Endothelial cell of umbilical vein (primary cell): ENCODE results near the gene RAB18. TPM values are rescaled to one million over a fixed set of nuclear protein-coding genes. Genes with fewer than 3 reads are reported as not detected.

Experiments
- BruUV-seq: library from RNA; stranded (reverse); fragments of 400-500 nt; replicated peaks from 2 replicates; lab custom pipeline; 2021; lab: Mats Ljungman, UMichigan
- CTCF ChIA-PET: fragments of 300-600, 350-600 bp; sonication (Branson Sonifier 250); formaldehyde crosslinking; loops from one replicate; lab custom pipeline; 2021; ENCODE audit warnings: antibody characterized with exemption, inconsistent platforms; lab: Charles Lee
- POLR2A ChIA-PET: fragments of 300-600, 350-600 bp; sonication (Branson Sonifier 250); formaldehyde crosslinking; loops from one replicate; lab custom pipeline; 2021; ENCODE audit warnings: antibody characterized with exemption, inconsistent platforms; lab: Charles Lee
- DNase-seq: peaks from one replicate; pipeline ENCODE4 v3.0.0-alpha.2; 2011; ENCODE audit warnings: low read depth, low spot score
- FAIRE-seq: peaks from 2 replicates; lab custom pipeline; 2011; peaks lifted over from hg19 to GRCh38; lab: Jason Lieb, UNC
- H2AFZ ChIP-seq: 2 replicates; pipeline ENCODE4 v1.6.0; 2012; ENCODE audit warnings: low read depth, low read length, control low read depth, inconsistent platforms
- H3K27ac ChIP-seq: 2 replicates; pipeline ENCODE4 v1.5.1; 2011; ENCODE audit warnings: low read depth, mild to moderate bottlenecking, control low read depth, low read length, moderate library complexity; ENCODE audit not compliant: insufficient read depth
- H3K27me3 ChIP-seq, 2 experiments: 2 replicates each; pipeline versions ENCODE4 v1.6.0 to v1.6.1; 2011; ENCODE audit warnings: low read length in 2 of 2, mixed read lengths in 1 of 2; ENCODE audit not compliant: control insufficient read depth in 2 of 2, insufficient read depth in 2 of 2
- H3K36me3 ChIP-seq, 2 experiments: 2 replicates in 1 of 2; 3 replicates in 1 of 2; pipeline ENCODE4 v1.5.1; 2011; ENCODE audit warnings: low read length in 2 of 2, mild to moderate bottlenecking in 1 of 2, moderate library complexity in 1 of 2; ENCODE audit not compliant: control insufficient read depth in 2 of 2, insufficient read depth in 2 of 2; ENCODE audit errors: extremely low read depth in 1 of 2
- H3K4me1 ChIP-seq: 3 replicates; pipeline ENCODE4 v1.5.1; 2011; ENCODE audit warnings: mild to moderate bottlenecking, low read length; ENCODE audit not compliant: control insufficient read depth, insufficient read depth; ENCODE audit errors: extremely low read depth
- H3K4me2 ChIP-seq: 2 replicates; pipeline ENCODE4 v1.6.1; 2011; ENCODE audit warnings: low read length, control low read depth, mixed read lengths; ENCODE audit not compliant: insufficient read depth
- H3K4me3 ChIP-seq, 3 experiments: fragments of 200-600 bp in 1 of 3; sonication (generic), shearing (Covaris generic) in 1 of 3; replicated peaks in 1 of 3; 2 replicates each; pipeline ENCODE4 v1.5.1; 2011 to 2016; ENCODE audit warnings: control low read depth in 3 of 3, low read length in 3 of 3, mild to moderate bottlenecking in 2 of 3, inconsistent platforms in 1 of 3, low read depth in 1 of 3, moderate library complexity in 1 of 3; ENCODE audit not compliant: insufficient read depth in 1 of 3
- H3K79me2 ChIP-seq: 2 replicates; pipeline ENCODE4 v1.6.0; 2012; ENCODE audit warnings: low read length, inconsistent platforms; ENCODE audit not compliant: control insufficient read depth, insufficient read depth
- H3K9ac ChIP-seq: replicated peaks from 2 replicates; pipeline ENCODE3; 2011; ENCODE audit warnings: low read length, control low read depth; ENCODE audit not compliant: insufficient read depth; ENCODE audit errors: extremely low read depth
- H3K9me1 ChIP-seq: replicated peaks from 3 replicates; pipeline ENCODE4 v1.6.0; 2011; ENCODE audit warnings: mild to moderate bottlenecking, low read length; ENCODE audit not compliant: control insufficient read depth, insufficient read depth; ENCODE audit errors: extremely low read depth
- H3K9me3 ChIP-seq: replicated peaks from 2 replicates; pipeline ENCODE4 v1.5.1; 2012; ENCODE audit warnings: low read length, inconsistent platforms; ENCODE audit not compliant: control insufficient read depth, insufficient read depth
- H4K20me1 ChIP-seq: replicated peaks from 2 replicates; pipeline ENCODE3; 2011; ENCODE audit warnings: mild to moderate bottlenecking, low read length; ENCODE audit not compliant: control insufficient read depth, insufficient read depth; ENCODE audit errors: extremely low read depth
- EZH2 ChIP-seq: IDR thresholded peaks from 2 replicates; pipeline ENCODE4 v1.6.1; 2012; ENCODE audit warnings: borderline replicate concordance, low read depth, mild to moderate bottlenecking, moderate library complexity, low read length, inconsistent platforms; ENCODE audit not compliant: severe bottlenecking
- FOS ChIP-seq: IDR thresholded peaks from 2 replicates; pipeline ENCODE4 v1.6.1; 2011; ENCODE audit warnings: mild to moderate bottlenecking, low read length, moderate library complexity, borderline replicate concordance; ENCODE audit not compliant: insufficient read depth
- GATA2 ChIP-seq: IDR thresholded peaks from 2 replicates; pipeline ENCODE4 v1.7.0; 2011; ENCODE audit warnings: low read depth, mild to moderate bottlenecking, moderate library complexity, mixed read lengths, low read length; ENCODE audit not compliant: insufficient read length, insufficient read depth
- JUN ChIP-seq: IDR thresholded peaks from 2 replicates; pipeline ENCODE4 v1.6.1; 2011; ENCODE audit warnings: borderline replicate concordance, low read depth; ENCODE audit not compliant: insufficient read length, insufficient read depth
- MAX ChIP-seq: IDR thresholded peaks from 2 replicates; pipeline ENCODE4 v1.6.1; 2011; ENCODE audit not compliant: insufficient read depth, insufficient read length
- MYC ChIP-seq: IDR thresholded peaks from one replicate; pipeline ENCODE4 v1.6.1; 2011; ENCODE audit warnings: mild to moderate bottlenecking, low read depth, low read length
- POLR2A ChIP-seq: IDR thresholded peaks from 2 replicates; pipeline ENCODE4 v1.6.1; 2012; ENCODE audit warnings: low read depth, mild to moderate bottlenecking, control low read depth, low read length
- POLR2AphosphoS5 ChIP-seq: IDR thresholded peaks from 2 replicates; pipeline ENCODE4 v1.6.1; 2012; ENCODE audit warnings: low read depth, mild to moderate bottlenecking, control low read depth, low read length, moderate library complexity; ENCODE audit not compliant: insufficient read depth
- dilution Hi-C: fragments of 300-500 bp; cut with MboI; formaldehyde crosslinking; loops from one replicate; pipeline ENCODE4 v1.15.0; 2019; ENCODE audit warnings: low sequenced_read_pairs; ENCODE audit not compliant: extremely low pct_ligation_motif_present
- intact Hi-C: fragments of 100-400 bp; cut with micrococcal nuclease; formaldehyde crosslinking; loops from one replicate; pipeline ENCODE4 v1.10.0; 2022
- polyA plus RNA-seq, 4 experiments: library from polyadenylated mRNA; depleted of rRNA in 3 of 4; stranded (reverse) in 3 of 4; unstranded in 1 of 4; fragments of >200 nt; gene quantifications; 2 replicates each; pipeline versions ENCODE4 v1.2.1 to v1.2.3, GENCODE V29; 2011 to 2012; ENCODE audit warnings: missing spikeins in 1 of 4
- total RNA-seq: library from RNA; stranded (reverse); gene quantifications from 2 replicates; pipeline ENCODE4 v1.2.3, GENCODE V29; 2021
- TF ChIP-seq, protein P1 (sequence below), 2 donors: IDR thresholded peaks; 1 replicate in 1 of 2; 2 replicates in 1 of 2; pipeline ENCODE4 v1.5.1; 2011; ENCODE audit warnings: low read length in 2 of 2, mild to moderate bottlenecking in 2 of 2, moderate library complexity in 2 of 2, control low read depth in 1 of 2, inconsistent platforms in 1 of 2, low read depth in 1 of 2; ENCODE audit not compliant: insufficient read depth in 1 of 2; ENCODE audit errors: extremely low read depth in 1 of 2

RAB18 gene
- total and polyA plus RNA-seq, 2 donors (not counting 3 experiments of a cell fraction or from before 2014, with no cell fraction given) = 20.4 to 108 TPM

DNA sequence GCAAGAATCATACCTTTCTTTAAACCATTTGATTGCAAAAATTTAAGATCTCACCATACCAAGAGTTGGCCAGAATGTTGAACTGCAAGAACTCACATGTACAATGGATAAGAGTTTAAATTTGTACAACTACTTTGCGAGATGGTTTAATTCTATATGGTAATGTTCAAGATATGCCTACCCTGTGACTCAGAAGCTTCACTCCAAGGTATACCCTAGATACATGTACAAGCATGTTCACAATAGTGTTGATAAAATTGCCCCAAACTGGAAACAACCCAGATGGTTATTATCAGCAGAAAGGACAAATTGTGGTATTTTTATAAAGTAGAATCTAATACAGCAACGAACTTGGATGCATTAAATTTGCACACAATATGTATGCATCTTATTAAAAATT, 25.1 kb upstream of the RAB18 start:
- BruUV-seq = no TSS peak
- dilution Hi-C loops (no loop called here), intact Hi-C loops (no loop called here)
- TF ChIP-seq POLR2A (no peak), MAX (no peak), EZH2 (no peak), MYC (no peak), POLR2AphosphoS5 (no peak), FOS (no peak), JUN (no peak), GATA2 (no peak)
- TF ChIP-seq, protein P1, sequence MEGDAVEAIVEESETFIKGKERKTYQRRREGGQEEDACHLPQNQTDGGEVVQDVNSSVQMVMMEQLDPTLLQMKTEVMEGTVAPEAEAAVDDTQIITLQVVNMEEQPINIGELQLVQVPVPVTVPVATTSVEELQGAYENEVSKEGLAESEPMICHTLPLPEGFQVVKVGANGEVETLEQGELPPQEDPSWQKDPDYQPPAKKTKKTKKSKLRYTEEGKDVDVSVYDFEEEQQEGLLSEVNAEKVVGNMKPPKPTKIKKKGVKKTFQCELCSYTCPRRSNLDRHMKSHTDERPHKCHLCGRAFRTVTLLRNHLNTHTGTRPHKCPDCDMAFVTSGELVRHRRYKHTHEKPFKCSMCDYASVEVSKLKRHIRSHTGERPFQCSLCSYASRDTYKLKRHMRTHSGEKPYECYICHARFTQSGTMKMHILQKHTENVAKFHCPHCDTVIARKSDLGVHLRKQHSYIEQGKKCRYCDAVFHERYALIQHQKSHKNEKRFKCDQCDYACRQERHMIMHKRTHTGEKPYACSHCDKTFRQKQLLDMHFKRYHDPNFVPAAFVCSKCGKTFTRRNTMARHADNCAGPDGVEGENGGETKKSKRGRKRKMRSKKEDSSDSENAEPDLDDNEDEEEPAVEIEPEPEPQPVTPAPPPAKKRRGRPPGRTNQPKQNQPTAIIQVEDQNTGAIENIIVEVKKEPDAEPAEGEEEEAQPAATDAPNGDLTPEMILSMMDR (IDR thresholded peaks at IDR 0.05; ENCODE audit: extremely low read depth in 1 of 2, insufficient read depth in 1 of 2, low read depth in 1 of 2, low read length in 2 of 2) = no peak
- H3K4me2 ChIP-seq = no peak overlapping the region
- no peaks in the 10 kb centered on the region for H3K9me1 ChIP-seq
- H3K4me3 ChIP-seq = no peak overlapping the region
- H3K27ac ChIP-seq = no peak overlapping the region
- no peaks in the 10 kb centered on the region for H3K9me3 ChIP-seq
- H3K27me3 ChIP-seq = peaks cover 1 to 2% of the 10 kb centered on the region in 2 experiments
- H4K20me1 ChIP-seq = no peaks in the 10 kb centered on the region
- ChIA-PET POLR2A (no interaction called here), CTCF (no interaction called here)
- FAIRE-seq (no peak), DNase-seq (no peak)
- H2AFZ ChIP-seq = no peak overlapping the region
- no peaks in the 10 kb centered on the region for H3K36me3 ChIP-seq
- H3K79me2 ChIP-seq = no peaks in the 10 kb centered on the region
- H3K4me1 ChIP-seq = no peaks in the 10 kb centered on the region
- no peak overlapping the region for H3K9ac ChIP-seq
